CD14-positive monocyte (primary cell): ENCODE measurements around the gene ATG16L2. TPM values are rescaled to one million over a fixed set of nuclear protein-coding genes. Genes with fewer than 3 reads are reported as not detected.

ENCODE experiments used
- DNase-seq, 3 donors: peaks; one replicate each; pipeline ENCODE4 v3.0.0-alpha.2; 2011 to 2022
- H2AFZ ChIP-seq: 2 replicates; pipeline ENCODE4 v1.6.0; 2012; ENCODE audit warnings: mild to moderate bottlenecking, low read depth, low read length, inconsistent platforms; ENCODE audit not compliant: insufficient read depth, poor library complexity, severe bottlenecking
- H3K27ac ChIP-seq, 2 donors: 1 replicate in 1 of 2; 2 replicates in 1 of 2; pipeline ENCODE4 v1.5.1; 2012 to 2013; ENCODE audit warnings: low read length in 2 of 2, control low read depth in 1 of 2, inconsistent platforms in 1 of 2, low read depth in 1 of 2, mild to moderate bottlenecking in 1 of 2
- H3K27me3 ChIP-seq, 2 donors: one replicate each; pipeline versions ENCODE4 v1.6.0 to v1.6.1; 2011 to 2013; ENCODE audit warnings: low read length in 2 of 2; ENCODE audit not compliant: control insufficient read depth in 2 of 2, insufficient read depth in 2 of 2
- H3K36me3 ChIP-seq, 2 donors: replicated peaks in 1 of 2; 1 replicate in 1 of 2; 2 replicates in 1 of 2; pipeline versions ENCODE4 v1.5.1 to v1.6.1; 2012 to 2013; ENCODE audit warnings: low read length in 2 of 2, control low read depth in 1 of 2, inconsistent platforms in 1 of 2, mild to moderate bottlenecking in 1 of 2; ENCODE audit not compliant: insufficient read depth in 2 of 2, control insufficient read depth in 1 of 2
- H3K4me1 ChIP-seq, 2 donors: 1 replicate in 1 of 2; 2 replicates in 1 of 2; pipeline versions ENCODE4 v1.5.1 to v1.6.1; 2012 to 2013; ENCODE audit warnings: low read length in 2 of 2, control low read depth in 1 of 2, inconsistent platforms in 1 of 2, mild to moderate bottlenecking in 1 of 2, moderate library complexity in 1 of 2; ENCODE audit not compliant: insufficient read depth in 2 of 2, control insufficient read depth in 1 of 2
- H3K4me2 ChIP-seq: replicated peaks from 2 replicates; pipeline ENCODE3; 2012; ENCODE audit warnings: low read length, moderate library complexity, mild to moderate bottlenecking; ENCODE audit not compliant: poor library complexity, severe bottlenecking; ENCODE audit errors: extremely low read depth
- H3K4me3 ChIP-seq, 3 experiments: fragments of 200-600 bp in 1 of 3; sonication (generic) in 1 of 3; replicated peaks in 1 of 3; 1 replicate in 2 of 3; 2 replicates in 1 of 3; pipeline ENCODE4 v1.5.1; 2011 to 2013; ENCODE audit warnings: low read length in 3 of 3, mild to moderate bottlenecking in 3 of 3, control low read depth in 2 of 3, low read depth in 2 of 3, inconsistent platforms in 1 of 3, moderate library complexity in 1 of 3
- H3K79me2 ChIP-seq: 2 replicates; pipeline ENCODE4 v1.6.0; 2012; ENCODE audit warnings: mild to moderate bottlenecking, control low read depth, inconsistent platforms, low read length, moderate library complexity; ENCODE audit not compliant: insufficient read depth
- H3K9ac ChIP-seq: 2 replicates; pipeline ENCODE4 v1.6.0; 2017; ENCODE audit warnings: low read length, mild to moderate bottlenecking; ENCODE audit not compliant: insufficient read depth, poor library complexity, severe bottlenecking
- H3K9me3 ChIP-seq, 2 donors: replicated peaks in 1 of 2; 1 replicate in 1 of 2; 2 replicates in 1 of 2; pipeline versions ENCODE4 v1.5.1 to v1.6.1; 2012 to 2013; ENCODE audit warnings: low read length in 2 of 2, control low read depth in 1 of 2; ENCODE audit not compliant: control insufficient read depth in 1 of 2, insufficient read depth in 1 of 2
- H4K20me1 ChIP-seq: 2 replicates; pipeline ENCODE4 v1.6.0; 2012; ENCODE audit warnings: mild to moderate bottlenecking, low read length, control low read depth, moderate library complexity; ENCODE audit not compliant: insufficient read depth
- H3K27ac Mint-ChIP-seq, 7 donors: one replicate each; pipeline ENCODE4 v1.8.0; 2020; ENCODE audit warnings: mild to moderate bottlenecking in 7 of 7, mixed read lengths in 7 of 7, moderate library complexity in 6 of 7, inconsistent platforms in 2 of 7
- H3K27me3 Mint-ChIP-seq, 3 donors: one replicate each; pipeline ENCODE4 v1.8.0; 2021 to 2022; ENCODE audit warnings: low read depth in 3 of 3, mild to moderate bottlenecking in 3 of 3, mixed read lengths in 3 of 3, moderate library complexity in 3 of 3, inconsistent platforms in 1 of 3
- H3K36me3 Mint-ChIP-seq, 2 donors: one replicate each; pipeline ENCODE4 v1.8.0; 2020; ENCODE audit warnings: mixed read lengths in 2 of 2, inconsistent platforms in 1 of 2, mild to moderate bottlenecking in 1 of 2
- H3K4me1 Mint-ChIP-seq: one replicate; pipeline ENCODE4 v1.8.0; 2020; ENCODE audit warnings: mild to moderate bottlenecking, mixed read lengths
- H3K4me3 Mint-ChIP-seq, 2 donors: one replicate each; pipeline ENCODE4 v1.8.0; 2020; ENCODE audit warnings: mild to moderate bottlenecking in 2 of 2, mixed read lengths in 2 of 2, moderate library complexity in 1 of 2
- H3K9me3 Mint-ChIP-seq, 7 donors: one replicate each; pipeline ENCODE4 v1.8.0; 2020 to 2022; ENCODE audit warnings: mixed read lengths in 7 of 7, mild to moderate bottlenecking in 6 of 7, moderate library complexity in 6 of 7, inconsistent platforms in 2 of 7
- WGBS: methylation state at CpG from one replicate; pipeline ENCODE4 v1.1.5; 2013; ENCODE audit warnings: missing lambda C conversion rate; ENCODE audit not compliant: insufficient coverage; 5-methylcytosine and 5-hydroxymethylcytosine counted together
- intact Hi-C, 2 donors: fragments of 100-400 bp; cut with micrococcal nuclease; formaldehyde crosslinking; loops; one replicate each; pipeline versions ENCODE4 v1.15.0 to v1.15.1; 2023
- polyA plus RNA-seq, 3 donors: library from polyadenylated mRNA; depleted of rRNA in 1 of 3; unstranded in 2 of 3; stranded (reverse) in 1 of 3; fragments of 300-500 nt in 2 of 3; fragments of >200 nt in 1 of 3; fragmentation: Illumina TruSeq in 2 of 3; gene quantifications; 1 replicate in 2 of 3; 2 replicates in 1 of 3; pipeline ENCODE4 v1.2.3, GENCODE V29; 2012 to 2021
- TF ChIP-seq, protein P1 (sequence below): fragments of 200-600 bp; IDR thresholded peaks from one replicate; pipeline ENCODE4 v1.8.0; 2022; ENCODE audit warnings: antibody characterized with exemption, mild to moderate bottlenecking

Gene ATG16L2
- polyA plus RNA-seq, 3 donors, result 36.9 to 975 (median 46.8) TPM

DNA sequence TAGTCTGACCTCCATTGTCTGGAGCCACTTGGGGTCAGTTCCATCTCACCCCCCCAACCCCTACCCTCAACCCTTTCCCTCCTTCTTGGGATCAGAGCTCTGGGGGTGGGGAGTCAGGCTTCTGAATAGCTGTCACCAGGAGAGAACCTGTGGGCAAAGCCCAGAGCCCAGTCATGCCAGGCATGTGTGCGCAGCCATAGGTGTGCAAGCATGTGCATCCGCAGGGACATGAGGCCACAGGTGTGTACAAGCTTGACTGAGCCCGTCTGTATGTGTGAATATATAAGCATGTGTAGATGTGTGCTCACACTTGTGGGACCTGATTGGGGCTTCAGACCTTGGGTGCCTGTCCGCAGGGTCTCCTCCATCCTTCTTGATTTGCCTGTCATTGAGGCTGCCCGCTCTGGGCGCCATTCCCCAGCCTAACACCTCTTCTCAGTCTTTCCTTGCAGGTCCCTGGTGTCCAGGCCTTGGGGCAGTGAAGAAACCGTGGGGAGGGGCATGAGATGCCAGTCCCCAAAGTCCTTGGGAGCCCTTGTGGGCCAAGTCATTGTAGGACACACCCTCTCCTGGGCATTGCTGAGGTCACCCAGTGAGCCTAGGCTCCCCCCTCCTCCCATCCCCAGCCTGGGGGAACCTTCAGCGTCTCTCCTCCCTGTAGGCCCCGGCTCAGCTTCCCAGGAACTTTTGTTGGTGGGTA is 9.0 kb downstream of the ATG16L2 start:
- Histone ChIP-seq H3K36me3 (peaks cover 89 to 90% of the 10 kb centered on the region in 2 donors), H3K4me3 (no peak overlapping the region), H3K4me2 (no peak overlapping the region), H4K20me1 (peaks cover 99% of the 10 kb centered on the region), H3K9ac (no peak overlapping the region), H3K27ac (peak overlapping the region in 1 of 2 donors; percentile 4), H3K9me3 (no peaks in the 10 kb centered on the region), H3K79me2 (peaks cover 70% of the 10 kb centered on the region), H3K27me3 (no peaks in the 10 kb centered on the region), H3K4me1 (peaks cover 32 to 61% of the 10 kb centered on the region in 2 donors), H2AFZ (no peak overlapping the region)
- Mint-ChIP-seq H3K36me3 (peaks cover 67 to 92% of the 10 kb centered on the region in 2 donors), H3K27me3 (no peaks in the 10 kb centered on the region), H3K4me1 (peaks cover 58% of the 10 kb centered on the region), H3K27ac (peak overlapping the region in 3 of 7 donors; percentile 40 to 54 (median 48)), H3K9me3 (no peaks in the 10 kb centered on the region), H3K4me3 (no peak overlapping the region)
- no peak for DNase-seq
- TF ChIP-seq, protein P1, sequence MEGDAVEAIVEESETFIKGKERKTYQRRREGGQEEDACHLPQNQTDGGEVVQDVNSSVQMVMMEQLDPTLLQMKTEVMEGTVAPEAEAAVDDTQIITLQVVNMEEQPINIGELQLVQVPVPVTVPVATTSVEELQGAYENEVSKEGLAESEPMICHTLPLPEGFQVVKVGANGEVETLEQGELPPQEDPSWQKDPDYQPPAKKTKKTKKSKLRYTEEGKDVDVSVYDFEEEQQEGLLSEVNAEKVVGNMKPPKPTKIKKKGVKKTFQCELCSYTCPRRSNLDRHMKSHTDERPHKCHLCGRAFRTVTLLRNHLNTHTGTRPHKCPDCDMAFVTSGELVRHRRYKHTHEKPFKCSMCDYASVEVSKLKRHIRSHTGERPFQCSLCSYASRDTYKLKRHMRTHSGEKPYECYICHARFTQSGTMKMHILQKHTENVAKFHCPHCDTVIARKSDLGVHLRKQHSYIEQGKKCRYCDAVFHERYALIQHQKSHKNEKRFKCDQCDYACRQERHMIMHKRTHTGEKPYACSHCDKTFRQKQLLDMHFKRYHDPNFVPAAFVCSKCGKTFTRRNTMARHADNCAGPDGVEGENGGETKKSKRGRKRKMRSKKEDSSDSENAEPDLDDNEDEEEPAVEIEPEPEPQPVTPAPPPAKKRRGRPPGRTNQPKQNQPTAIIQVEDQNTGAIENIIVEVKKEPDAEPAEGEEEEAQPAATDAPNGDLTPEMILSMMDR, result no peak
- 92% methylated on average over 6 of the region's 9 CpGs for WGBS
- intact Hi-C loops, result no loop called here

DNA sequence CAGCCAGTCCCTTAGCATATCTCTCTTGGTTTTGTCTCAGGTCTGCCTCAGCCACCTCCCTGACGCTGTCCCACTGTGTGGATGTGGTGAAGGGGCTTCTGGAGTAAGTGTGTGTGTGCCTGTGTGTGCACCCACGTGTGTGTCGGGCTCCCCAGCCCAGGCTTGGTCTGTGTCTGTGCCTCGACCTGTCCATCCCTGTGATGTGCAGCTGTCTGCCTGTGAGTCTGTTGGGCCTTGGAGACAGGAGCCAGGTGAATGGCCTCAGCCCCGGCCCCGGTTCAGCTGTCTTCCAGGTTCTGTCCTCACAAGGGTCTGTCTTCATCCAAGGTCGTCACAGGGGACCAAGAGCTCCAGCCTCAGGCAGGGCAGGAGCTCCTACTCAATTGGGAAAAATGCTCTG is 9.8 kb downstream of the ATG16L2 start:
- Histone ChIP-seq H3K27ac (peak overlapping the region in 1 of 2 donors; percentile 4), H3K4me1 (peaks cover 40 to 66% of the 10 kb centered on the region in 2 donors), H3K9me3 (no peaks in the 10 kb centered on the region), H3K36me3 (peaks cover 89 to 90% of the 10 kb centered on the region in 2 donors), H3K79me2 (peaks cover 67% of the 10 kb centered on the region), H3K4me2 (no peak overlapping the region), H4K20me1 (peaks cover 99% of the 10 kb centered on the region), H2AFZ (no peak overlapping the region), H3K4me3 (no peak overlapping the region), H3K27me3 (no peaks in the 10 kb centered on the region), H3K9ac (no peak overlapping the region)
- Mint-ChIP-seq H3K27me3 (no peaks in the 10 kb centered on the region), H3K36me3 (peaks cover 66 to 92% of the 10 kb centered on the region in 2 donors), H3K4me1 (peaks cover 58% of the 10 kb centered on the region), H3K9me3 (no peaks in the 10 kb centered on the region), H3K4me3 (no peak overlapping the region), H3K27ac (peak overlapping the region in 3 of 7 donors; percentile 20 to 81 (median 43))
- WGBS, result 92% methylated on average over 7 of the region's 7 CpGs
- TF ChIP-seq, protein P1, result no peak
- DNase-seq, result no peak
- intact Hi-C loops, result no loop called here
